ENCODE measurements around the gene SLC12A2. TPM values are rescaled to one million over a fixed set of nuclear protein-coding genes. Genes with fewer than 3 reads are reported as not detected.

SLC12A2 gene
- total and polyA plus RNA-seq, 7 donors = 1.7 to 25.8 (median 11.7) TPM

DNA sequence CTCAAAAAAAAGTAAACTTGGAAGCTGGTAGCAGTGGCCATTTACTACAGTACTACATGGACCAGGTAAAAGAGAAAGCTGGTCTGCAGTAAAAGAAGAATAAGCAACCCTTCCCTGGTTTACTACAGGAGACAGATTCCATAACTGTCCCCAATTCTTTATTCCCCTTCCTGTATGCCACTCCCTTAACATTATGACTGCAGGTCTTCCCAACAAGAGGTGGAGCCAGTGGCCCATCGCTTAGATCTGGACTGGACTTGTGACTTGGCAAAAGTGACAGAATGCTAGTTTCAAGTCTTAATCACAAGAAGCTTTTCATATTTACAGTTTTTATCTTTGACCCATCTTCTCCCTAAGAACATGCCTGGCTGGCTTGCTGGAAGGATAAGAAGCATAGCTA lies 42.6 kb upstream of the SLC12A2 start:
- no peak overlapping the region for H3K4me3 ChIP-seq
- H3K27ac ChIP-seq = no peak overlapping the region
- ATAC-seq (no peak), DNase-seq (no peak)
- no peaks in the 10 kb centered on the region for H3K9me3 ChIP-seq
- intact Hi-C loops (cut with DNase I) = no loop called here
- WGBS, 3 donors = 96 to 100% (median 100%) methylated on average over 1 of the region's 1 CpG
- no peaks in the 10 kb centered on the region for H3K4me1 ChIP-seq
- no peaks in the 10 kb centered on the region for H3K27me3 ChIP-seq (ENCODE audit: insufficient read depth in 3 of 3, low read length in 2 of 3)
- TF ChIP-seq, protein P1, sequence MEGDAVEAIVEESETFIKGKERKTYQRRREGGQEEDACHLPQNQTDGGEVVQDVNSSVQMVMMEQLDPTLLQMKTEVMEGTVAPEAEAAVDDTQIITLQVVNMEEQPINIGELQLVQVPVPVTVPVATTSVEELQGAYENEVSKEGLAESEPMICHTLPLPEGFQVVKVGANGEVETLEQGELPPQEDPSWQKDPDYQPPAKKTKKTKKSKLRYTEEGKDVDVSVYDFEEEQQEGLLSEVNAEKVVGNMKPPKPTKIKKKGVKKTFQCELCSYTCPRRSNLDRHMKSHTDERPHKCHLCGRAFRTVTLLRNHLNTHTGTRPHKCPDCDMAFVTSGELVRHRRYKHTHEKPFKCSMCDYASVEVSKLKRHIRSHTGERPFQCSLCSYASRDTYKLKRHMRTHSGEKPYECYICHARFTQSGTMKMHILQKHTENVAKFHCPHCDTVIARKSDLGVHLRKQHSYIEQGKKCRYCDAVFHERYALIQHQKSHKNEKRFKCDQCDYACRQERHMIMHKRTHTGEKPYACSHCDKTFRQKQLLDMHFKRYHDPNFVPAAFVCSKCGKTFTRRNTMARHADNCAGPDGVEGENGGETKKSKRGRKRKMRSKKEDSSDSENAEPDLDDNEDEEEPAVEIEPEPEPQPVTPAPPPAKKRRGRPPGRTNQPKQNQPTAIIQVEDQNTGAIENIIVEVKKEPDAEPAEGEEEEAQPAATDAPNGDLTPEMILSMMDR (IDR thresholded peaks at IDR 0.05) = no peak
- no peaks in the 10 kb centered on the region for H3K36me3 ChIP-seq (ENCODE audit: insufficient read depth in 1 of 2, low read depth in 1 of 2)

DNA sequence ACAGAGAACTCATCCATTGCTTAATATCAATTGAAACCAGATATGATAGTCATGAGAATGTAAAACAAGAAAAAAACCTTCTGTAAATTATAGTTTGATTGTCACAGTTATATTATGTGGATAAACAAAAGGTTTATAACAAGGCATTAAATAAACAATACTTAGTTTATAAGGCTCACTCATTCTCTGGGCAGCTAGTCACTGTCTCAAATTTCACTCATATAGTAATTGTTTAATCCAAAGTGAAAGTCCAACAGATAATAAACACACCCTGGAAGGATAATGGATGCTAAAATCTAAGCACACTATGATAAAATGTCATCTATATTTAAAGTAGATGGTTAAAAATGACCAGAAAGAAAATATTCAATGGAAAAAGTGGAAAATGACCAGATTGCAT lies 30.8 kb upstream of the SLC12A2 start:
- H3K36me3 ChIP-seq (ENCODE audit: insufficient read depth in 1 of 2, low read depth in 1 of 2) = no peaks in the 10 kb centered on the region
- no peak overlapping the region for H3K27ac ChIP-seq
- TF ChIP-seq, protein P1 (IDR thresholded peaks at IDR 0.05) = no peak
- intact Hi-C loops (cut with DNase I) = no loop called here
- peaks cover 3% of the 10 kb centered on the region for H3K9me3 ChIP-seq
- no peak overlapping the region for H3K4me3 ChIP-seq
- ATAC-seq = no peak
- no peak for DNase-seq
- peaks cover 15% of the 10 kb centered on the region for H3K4me1 ChIP-seq
- H3K27me3 ChIP-seq (ENCODE audit: insufficient read depth in 3 of 3, low read length in 2 of 3) = no peaks in the 10 kb centered on the region

DNA sequence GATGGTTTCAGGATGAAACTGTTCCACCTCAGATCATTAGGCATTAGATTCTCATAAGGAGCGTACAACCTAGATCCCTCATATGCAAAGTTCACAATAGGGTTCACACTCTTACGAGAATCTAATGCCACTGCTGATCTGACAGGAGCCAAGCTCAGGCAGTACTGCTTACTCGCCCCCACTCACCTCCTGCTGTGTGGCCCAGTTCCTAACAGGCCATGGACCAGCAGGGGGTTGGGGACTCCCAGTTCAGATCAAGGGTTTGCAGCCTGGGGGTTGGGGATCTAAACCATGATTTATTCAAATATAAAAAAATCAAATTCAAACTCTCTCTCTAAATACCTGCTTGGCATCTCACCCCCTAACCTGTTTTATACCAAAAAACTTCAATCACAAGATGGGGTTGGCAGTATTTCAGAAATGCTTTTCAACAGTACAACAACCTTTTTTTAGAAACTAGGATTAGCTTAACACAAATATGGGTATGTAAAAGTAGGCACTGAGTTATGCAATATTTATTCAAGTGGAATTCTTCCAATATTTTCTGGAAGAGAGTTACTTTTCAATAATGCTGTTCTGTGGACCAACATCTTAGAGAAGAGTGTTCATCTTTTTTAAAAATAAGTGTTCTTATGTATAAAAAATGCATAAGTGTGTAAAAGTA lies 30.1 kb upstream of the SLC12A2 start:
- ATAC-seq (peak in 3 of 4 donors; percentile 23 to 76 (median 63)), DNase-seq (no peak)
- TF ChIP-seq, protein P1 (IDR thresholded peaks at IDR 0.05) = no peak
- Histone ChIP-seq H3K9me3 (peaks cover 3% of the 10 kb centered on the region), H3K27me3 (ENCODE audit: insufficient read depth in 3 of 3, low read length in 2 of 3) (no peaks in the 10 kb centered on the region), H3K4me3 (no peak overlapping the region), H3K36me3 (ENCODE audit: insufficient read depth in 1 of 2, low read depth in 1 of 2) (no peaks in the 10 kb centered on the region), H3K4me1 (peaks cover 15% of the 10 kb centered on the region), H3K27ac (peak overlapping the region; percentile 6)
- intact Hi-C loops (cut with DNase I) = no loop called here
- WGBS, 3 donors = 54 to 69% (median 58%) methylated on average over 3 of the region's 3 CpGs

DNA sequence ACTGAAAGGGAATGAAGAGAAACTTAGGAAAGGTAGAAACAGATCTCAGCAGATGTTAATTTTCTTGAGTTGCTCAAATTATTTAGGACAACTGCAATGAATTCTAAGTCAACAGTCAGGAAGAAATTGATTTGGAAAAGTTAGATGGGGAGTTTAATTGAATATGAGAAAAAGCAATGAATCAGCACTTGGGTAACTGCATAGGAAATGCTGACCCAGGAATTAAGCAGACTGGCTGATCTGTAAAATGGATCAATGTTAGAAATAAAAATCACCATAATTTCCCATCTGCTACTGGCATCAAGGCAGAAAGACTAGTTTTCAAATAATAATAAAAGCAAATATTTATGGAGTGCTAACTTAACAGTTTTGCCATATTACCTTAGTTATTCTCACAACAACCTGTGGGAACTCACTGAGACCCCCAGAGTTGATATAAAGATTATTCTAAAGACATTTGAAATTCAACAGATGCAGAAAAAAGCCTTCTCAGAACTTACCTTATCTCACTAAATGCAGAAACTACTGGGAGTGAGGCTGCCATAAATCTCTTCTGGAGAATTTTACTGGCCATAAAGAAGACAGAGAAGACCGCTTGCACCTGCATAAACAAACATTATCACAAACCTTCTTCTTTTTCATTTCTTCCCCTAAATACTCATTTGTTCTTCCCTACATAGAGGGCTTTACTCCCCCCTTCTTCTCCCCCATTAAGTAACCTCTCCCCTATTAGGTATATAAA lies 22.8 kb upstream of the SLC12A2 start:
- ATAC-seq = no peak
- TF ChIP-seq, protein P1 (IDR thresholded peaks at IDR 0.05) = no peak
- DNase-seq = no peak
- Histone ChIP-seq H3K36me3 (ENCODE audit: insufficient read depth in 1 of 2, low read depth in 1 of 2) (peaks cover 0 to 10% of the 10 kb centered on the region in 2 donors), H3K27ac (no peak overlapping the region), H3K4me3 (no peak overlapping the region), H3K27me3 (ENCODE audit: insufficient read depth in 3 of 3, low read length in 2 of 3) (no peaks in the 10 kb centered on the region), H3K9me3 (no peaks in the 10 kb centered on the region), H3K4me1 (no peaks in the 10 kb centered on the region)
- WGBS, 3 donors = 96 to 100% (median 97%) methylated on average over 1 of the region's 1 CpG
- intact Hi-C loops (cut with DNase I) = no loop called here
